CD4-positive, CD25-positive, alpha-beta regulatory T cell (primary cell): ENCODE results near the gene BCR. TPM values are rescaled to one million over a fixed set of nuclear protein-coding genes. Genes with fewer than 3 reads are reported as not detected.

ENCODE experiments used
- ATAC-seq, 2 donors: fragments of 150-1000 bp; cut with Tn5 transposase; one replicate each; pipeline ENCODE4 v1.10.0; 2021; ENCODE audit warnings: low read depth in 2 of 2, moderate number of reproducible peaks in 2 of 2, moderate library complexity in 1 of 2
- DNase-seq, 3 donors: peaks; one replicate each; pipeline versions ENCODE4 v3.0.0 to v3.0.0-alpha.2; 2012 to 2022; ENCODE audit warnings: mixed read lengths in 1 of 3
- H3K27ac ChIP-seq: one replicate; pipeline ENCODE4 v1.7.0; 2013; ENCODE audit warnings: mild to moderate bottlenecking, low read length; ENCODE audit not compliant: insufficient read depth, poor library complexity, severe bottlenecking
- H3K27me3 ChIP-seq: one replicate; pipeline ENCODE4 v1.7.0; 2013; ENCODE audit warnings: low read length; ENCODE audit not compliant: control insufficient read depth, insufficient read depth
- H3K36me3 ChIP-seq: one replicate; pipeline ENCODE4 v1.7.0; 2013; ENCODE audit warnings: mild to moderate bottlenecking, low read length, moderate library complexity; ENCODE audit not compliant: control insufficient read depth, insufficient read depth
- H3K4me1 ChIP-seq: 2 replicates; pipeline ENCODE4 v1.7.0; 2013; ENCODE audit warnings: mild to moderate bottlenecking, low read length; ENCODE audit not compliant: insufficient read depth, control insufficient read depth, poor library complexity, severe bottlenecking
- H3K4me3 ChIP-seq: one replicate; pipeline ENCODE4 v1.7.0; 2013; ENCODE audit warnings: low read depth, mild to moderate bottlenecking, low read length, moderate library complexity
- H3K9me3 ChIP-seq, 2 experiments: 1 replicate in 1 of 2; 2 replicates in 1 of 2; pipeline ENCODE4 v1.7.0; 2013; ENCODE audit warnings: low read length in 2 of 2, mild to moderate bottlenecking in 1 of 2, moderate library complexity in 1 of 2; ENCODE audit not compliant: control insufficient read depth in 2 of 2
- H3K27ac Mint-ChIP-seq, 3 donors: one replicate each; pipeline ENCODE4 v1.8.0; 2020 to 2022; ENCODE audit warnings: mild to moderate bottlenecking in 3 of 3, mixed read lengths in 3 of 3, moderate library complexity in 2 of 3
- H3K27me3 Mint-ChIP-seq: one replicate; pipeline ENCODE4 v1.8.0; 2022; ENCODE audit warnings: mild to moderate bottlenecking, mixed read lengths
- H3K36me3 Mint-ChIP-seq: one replicate; pipeline ENCODE4 v1.8.0; 2020; ENCODE audit warnings: mixed read lengths
- H3K4me1 Mint-ChIP-seq, 4 donors: one replicate each; pipeline ENCODE4 v1.8.0; 2020 to 2022; ENCODE audit warnings: mixed read lengths in 4 of 4, mild to moderate bottlenecking in 1 of 4
- H3K4me3 Mint-ChIP-seq, 4 donors: one replicate each; pipeline ENCODE4 v1.8.0; 2020 to 2022; ENCODE audit warnings: mild to moderate bottlenecking in 4 of 4, mixed read lengths in 4 of 4, moderate library complexity in 3 of 4
- H3K9me3 Mint-ChIP-seq, 7 donors: one replicate each; pipeline ENCODE4 v1.8.0; 2020 to 2022; ENCODE audit warnings: mixed read lengths in 7 of 7, mild to moderate bottlenecking in 3 of 7, moderate library complexity in 2 of 7
- polyA plus RNA-seq, 4 donors: library from polyadenylated mRNA; unstranded; fragments of 300-500 nt; fragmentation: Illumina TruSeq; gene quantifications; one replicate each; pipeline ENCODE4 v1.2.3, GENCODE V29; 2021
- total RNA-seq: library from RNA; stranded (reverse); gene quantifications from one replicate; pipeline ENCODE4 v1.2.3, GENCODE V29; 2022

Gene BCR
- total and polyA plus RNA-seq, 5 donors from 2014 or later = 2.6 to 66.3 (median 2.8) TPM

DNA sequence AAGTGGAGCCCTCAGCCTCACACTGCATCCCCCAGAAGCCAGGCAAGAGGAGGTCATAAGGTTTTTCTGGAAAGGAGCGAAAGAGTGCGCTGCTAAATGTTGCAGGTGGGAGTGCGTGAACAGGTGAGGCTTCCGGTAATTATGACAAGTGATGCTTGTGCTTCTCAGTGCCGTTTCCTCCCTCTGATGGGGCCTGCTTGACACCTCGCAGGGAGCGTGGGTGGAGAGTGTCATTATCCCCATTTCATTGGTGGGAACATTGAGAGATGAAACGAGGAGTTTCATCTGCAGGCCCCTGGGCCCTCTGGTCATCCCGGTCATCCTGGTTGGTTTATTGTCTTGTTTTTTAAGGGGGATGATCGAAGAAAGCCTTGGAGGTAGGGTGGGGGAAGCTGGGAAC lies 57.5 kb downstream of the BCR start:
- H3K9me3 Mint-ChIP-seq = peaks cover 0 to 1% (median 0%) of the 10 kb centered on the region in 7 donors
- H3K27ac Mint-ChIP-seq = no peak overlapping the region
- Histone ChIP-seq H3K36me3 (no peaks in the 10 kb centered on the region), H3K4me3 (no peak overlapping the region), H3K4me1 (peaks cover 31% of the 10 kb centered on the region), H3K27ac (no peak overlapping the region), H3K27me3 (no peaks in the 10 kb centered on the region), H3K9me3 (no peaks in the 10 kb centered on the region)
- no peaks in the 10 kb centered on the region for H3K27me3 Mint-ChIP-seq
- peaks cover 0 to 71% (median 33%) of the 10 kb centered on the region in 4 donors for H3K4me1 Mint-ChIP-seq
- ATAC-seq (peak in 1 of 2 donors; percentile 41), DNase-seq (peak in 1 of 3 donors; percentile 20)
- H3K36me3 Mint-ChIP-seq = peaks cover 10% of the 10 kb centered on the region
- H3K4me3 Mint-ChIP-seq = no peak overlapping the region

GRCh38 chr22:23238707-23239106 lies 58.4 kb downstream of the BCR start:
- no peak for DNase-seq
- Mint-ChIP-seq H3K27ac (no peak overlapping the region), H3K36me3 (peaks cover 10% of the 10 kb centered on the region), H3K27me3 (no peaks in the 10 kb centered on the region), H3K4me1 (peaks cover 0 to 74% (median 35%) of the 10 kb centered on the region in 4 donors), H3K4me3 (no peak overlapping the region), H3K9me3 (peaks cover 0 to 1% (median 0%) of the 10 kb centered on the region in 7 donors)
- Histone ChIP-seq H3K4me1 (peaks cover 37% of the 10 kb centered on the region), H3K4me3 (no peak overlapping the region), H3K36me3 (no peaks in the 10 kb centered on the region), H3K27me3 (no peaks in the 10 kb centered on the region), H3K27ac (no peak overlapping the region), H3K9me3 (no peaks in the 10 kb centered on the region)
- ATAC-seq = no peak

DNA sequence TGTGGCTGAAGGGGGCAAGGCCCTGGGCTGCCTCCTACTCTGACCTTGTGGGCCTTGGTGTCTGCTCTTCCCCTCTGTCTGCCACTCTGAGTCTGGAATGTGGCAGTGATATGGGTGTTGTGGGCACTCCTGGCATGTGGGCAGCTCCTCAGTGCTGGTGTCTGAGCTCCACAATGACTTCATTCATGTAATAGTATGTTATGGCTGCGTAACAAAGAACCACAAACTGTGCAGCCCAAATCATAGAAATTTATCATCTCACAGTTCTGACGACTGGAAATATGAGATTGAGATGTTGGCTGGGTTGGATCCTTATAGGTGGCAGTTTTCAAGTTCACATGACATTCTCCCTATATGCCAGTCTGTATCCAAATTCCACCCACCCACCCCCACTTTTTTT lies 59.1 kb downstream of the BCR start:
- Histone ChIP-seq H3K4me1 (peaks cover 45% of the 10 kb centered on the region), H3K36me3 (no peaks in the 10 kb centered on the region), H3K4me3 (no peak overlapping the region), H3K27me3 (no peaks in the 10 kb centered on the region), H3K27ac (no peak overlapping the region), H3K9me3 (no peaks in the 10 kb centered on the region)
- no peak for ATAC-seq
- Mint-ChIP-seq H3K9me3 (peaks cover 0 to 1% (median 0%) of the 10 kb centered on the region in 7 donors), H3K27me3 (no peaks in the 10 kb centered on the region), H3K27ac (peak overlapping the region in 1 of 3 donors; percentile 35), H3K4me3 (no peak overlapping the region), H3K4me1 (peaks cover 0 to 76% (median 32%) of the 10 kb centered on the region in 4 donors), H3K36me3 (peaks cover 5% of the 10 kb centered on the region)
- no peak for DNase-seq

- peaks cover 4% of the 10 kb centered on the region for H3K36me3 Mint-ChIP-seq
- H3K27me3 Mint-ChIP-seq = no peaks in the 10 kb centered on the region
- H3K27me3 ChIP-seq = no peaks in the 10 kb centered on the region
- no peak overlapping the region for H3K27ac ChIP-seq
- peak overlapping the region in 3 of 4 donors; percentile 2 to 78 (median 12) for H3K4me3 Mint-ChIP-seq
- H3K4me1 Mint-ChIP-seq = peaks cover 0 to 76% (median 26%) of the 10 kb centered on the region in 4 donors
- H3K36me3 ChIP-seq = no peaks in the 10 kb centered on the region
- peak overlapping the region; percentile 62 to 93 (median 92) for H3K27ac Mint-ChIP-seq
- no peak for ATAC-seq
- peaks cover 46% of the 10 kb centered on the region for H3K4me1 ChIP-seq
- no peak overlapping the region for H3K4me3 ChIP-seq
- no peaks in the 10 kb centered on the region for H3K9me3 ChIP-seq
- H3K9me3 Mint-ChIP-seq = peaks cover 0 to 1% (median 0%) of the 10 kb centered on the region in 7 donors
- no peak for DNase-seq
Observed at GRCh38 chr22:23240639-23241389, 60.5 kb downstream of the BCR start.

DNA sequence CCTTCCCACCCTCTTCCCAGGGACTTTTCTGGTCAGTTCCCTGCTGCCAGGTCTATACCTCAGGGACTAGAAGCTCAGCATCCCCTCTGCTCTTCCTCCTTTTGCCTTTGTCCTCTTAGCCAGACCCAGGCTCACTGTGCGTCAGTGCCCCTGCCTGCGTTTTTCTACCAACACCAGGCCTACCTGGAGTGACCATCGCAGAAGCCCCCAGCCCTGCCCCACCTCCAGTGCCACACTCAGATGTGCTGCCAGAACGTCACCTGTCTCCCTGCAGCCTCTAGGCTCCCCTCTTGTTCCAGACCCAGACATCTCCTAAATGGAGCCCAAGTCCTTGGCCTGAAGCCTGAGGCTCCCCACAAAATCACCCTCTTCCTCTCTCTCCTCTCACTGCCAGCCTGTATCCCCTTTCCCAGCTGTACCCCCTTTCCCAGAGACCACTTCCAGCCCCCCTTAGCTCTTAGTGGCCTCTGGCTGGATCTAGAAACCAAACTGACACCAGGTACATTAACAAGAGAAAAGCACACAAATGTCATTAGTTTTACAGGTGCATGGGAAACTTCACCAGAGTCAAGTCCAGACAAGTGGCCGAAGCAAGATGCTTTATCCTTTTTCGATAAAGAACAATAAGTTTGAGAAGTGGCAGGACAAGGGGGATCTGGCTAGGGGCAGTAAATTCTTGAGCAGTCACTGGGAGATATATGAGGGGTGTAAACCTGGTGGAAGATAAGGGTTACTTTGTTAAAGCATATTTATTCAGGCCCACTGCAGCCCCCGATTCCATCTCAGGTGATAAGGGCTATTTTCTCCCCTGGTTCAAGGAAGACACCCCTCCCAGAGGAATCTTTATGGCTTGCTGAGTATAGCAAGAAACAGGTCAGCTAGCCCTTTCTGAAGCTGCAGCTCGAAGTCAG lies 61.5 kb downstream of the BCR start:
- Mint-ChIP-seq H3K27ac (peak overlapping the region in 2 of 3 donors; percentile 78 to 80), H3K9me3 (peaks cover 0 to 1% (median 0%) of the 10 kb centered on the region in 7 donors), H3K4me1 (peaks cover 0 to 72% (median 29%) of the 10 kb centered on the region in 4 donors), H3K27me3 (no peaks in the 10 kb centered on the region), H3K4me3 (peak overlapping the region in 3 of 4 donors; percentile 19 to 60 (median 24)), H3K36me3 (peaks cover 4% of the 10 kb centered on the region)
- ATAC-seq (no peak), DNase-seq (no peak)
- peaks cover 43% of the 10 kb centered on the region for H3K4me1 ChIP-seq
- no peaks in the 10 kb centered on the region for H3K36me3 ChIP-seq
- H3K27ac ChIP-seq = peak overlapping the region; percentile 5
- no peak overlapping the region for H3K4me3 ChIP-seq
- H3K27me3 ChIP-seq = no peaks in the 10 kb centered on the region
- H3K9me3 ChIP-seq = no peaks in the 10 kb centered on the region

GRCh38 chr22:23242473-23243001 lies 62.2 kb downstream of the BCR start:
- Mint-ChIP-seq H3K9me3 (peaks cover 0 to 1% (median 0%) of the 10 kb centered on the region in 7 donors), H3K27ac (peak overlapping the region in 2 of 3 donors; percentile 52 to 80), H3K4me3 (peak overlapping the region; percentile 19 to 55 (median 40)), H3K4me1 (peaks cover 0 to 74% (median 29%) of the 10 kb centered on the region in 4 donors), H3K36me3 (peaks cover 4% of the 10 kb centered on the region), H3K27me3 (no peaks in the 10 kb centered on the region)
- H3K4me3 ChIP-seq = no peak overlapping the region
- ATAC-seq (no peak), DNase-seq (no peak)
- H3K9me3 ChIP-seq = no peaks in the 10 kb centered on the region
- no peaks in the 10 kb centered on the region for H3K36me3 ChIP-seq
- H3K4me1 ChIP-seq = peaks cover 39% of the 10 kb centered on the region
- H3K27ac ChIP-seq = peak overlapping the region; percentile 34
- no peaks in the 10 kb centered on the region for H3K27me3 ChIP-seq

DNA sequence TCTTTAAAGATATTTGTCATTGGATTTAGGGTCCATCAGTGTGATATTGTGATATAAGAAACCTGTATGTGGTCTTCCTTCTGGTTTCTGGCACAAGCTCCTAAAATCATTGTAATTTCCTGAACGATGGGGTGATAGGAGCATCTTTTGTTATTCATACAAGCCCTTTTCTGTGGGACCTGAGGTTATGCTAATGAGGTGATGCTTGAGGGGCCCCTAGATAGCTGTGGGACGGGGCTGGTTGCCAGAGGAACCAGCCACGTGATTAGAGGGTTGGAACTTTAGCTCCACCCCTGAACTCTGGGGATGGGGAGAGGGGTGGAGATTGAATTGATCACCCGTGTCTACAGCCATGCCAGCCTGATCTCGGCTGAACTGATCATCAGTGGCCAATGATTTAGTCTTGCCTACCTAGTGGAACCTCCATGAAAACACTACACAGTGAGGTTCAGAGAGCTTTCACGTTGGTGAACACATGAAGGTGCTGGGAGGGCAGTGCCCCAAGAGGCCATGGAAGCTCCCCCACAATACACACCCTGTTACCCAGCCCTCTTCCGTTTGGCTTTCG lies 62.8 kb downstream of the BCR start:
- no peaks in the 10 kb centered on the region for H3K27me3 Mint-ChIP-seq
- peak; percentile 36 to 64 (median 40) for DNase-seq
- H3K4me1 Mint-ChIP-seq = peaks cover 0 to 74% (median 32%) of the 10 kb centered on the region in 4 donors
- Histone ChIP-seq H3K4me3 (no peak overlapping the region), H3K36me3 (no peaks in the 10 kb centered on the region), H3K4me1 (peaks cover 39% of the 10 kb centered on the region), H3K27ac (peak overlapping the region; percentile 34), H3K9me3 (no peaks in the 10 kb centered on the region), H3K27me3 (no peaks in the 10 kb centered on the region)
- peaks cover 0 to 1% (median 0%) of the 10 kb centered on the region in 7 donors for H3K9me3 Mint-ChIP-seq
- H3K36me3 Mint-ChIP-seq = peaks cover 4% of the 10 kb centered on the region
- ATAC-seq = peak; percentile 66 to 72
- H3K27ac Mint-ChIP-seq = peak overlapping the region in 2 of 3 donors; percentile 52 to 80
- peak overlapping the region; percentile 2 to 55 (median 37) for H3K4me3 Mint-ChIP-seq
